ENCODE measurements around the gene GPT2.

- TF ChIP-seq POLR2A (IDR thresholded peaks at IDR 0.05) (no peak), CTCF (IDR thresholded peaks at IDR 0.05 in 4 of 5, conservative IDR thresholded peaks at IDR 0.05 in 1 of 5) (no peak)
These were observed 5.2 kb downstream of the GPT2 start for GRCh38 chr16:46889245-46889941.
